Fibroblast of skin of right quadriceps (primary cell): Measurements from ENCODE around the gene NFAM1.
A peak's percentile ranks its signal among the peaks of the same experiment; 100 is the strongest.

Experiments used
- DNase-seq: peaks from one replicate; pipeline ENCODE4 v3.0.0-alpha.2; 2013

NFAM1 gene, protein sequence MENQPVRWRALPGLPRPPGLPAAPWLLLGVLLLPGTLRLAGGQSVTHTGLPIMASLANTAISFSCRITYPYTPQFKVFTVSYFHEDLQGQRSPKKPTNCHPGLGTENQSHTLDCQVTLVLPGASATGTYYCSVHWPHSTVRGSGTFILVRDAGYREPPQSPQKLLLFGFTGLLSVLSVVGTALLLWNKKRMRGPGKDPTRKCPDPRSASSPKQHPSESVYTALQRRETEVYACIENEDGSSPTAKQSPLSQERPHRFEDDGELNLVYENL

DNA sequence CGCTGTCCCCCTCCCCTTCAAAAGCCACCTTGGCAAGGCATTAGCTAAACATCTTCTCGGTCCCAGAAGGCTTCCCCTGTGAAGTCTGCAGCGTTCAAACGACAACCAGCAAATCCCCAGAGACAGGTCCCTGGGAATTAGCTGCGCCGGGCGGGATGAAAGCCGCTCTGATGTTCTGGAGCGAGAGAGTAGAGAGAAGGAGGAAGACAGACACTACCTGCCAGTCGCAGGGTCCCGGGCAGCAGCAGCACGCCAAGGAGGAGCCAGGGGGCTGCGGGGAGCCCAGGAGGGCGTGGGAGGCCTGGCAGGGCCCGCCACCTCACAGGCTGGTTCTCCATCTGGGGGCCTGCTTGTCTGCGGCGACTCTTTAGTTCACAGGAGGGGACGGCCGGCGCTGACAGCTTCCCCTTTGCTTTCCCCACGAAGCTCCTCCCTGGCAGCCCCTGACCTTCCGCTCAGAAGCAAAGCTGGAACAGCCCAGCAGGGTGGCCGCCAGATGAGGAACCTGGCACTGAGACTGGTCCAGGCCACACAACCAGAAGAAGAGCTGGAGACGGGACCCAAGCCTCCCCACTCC lies at the start of gene NFAM1:
Gene NFAM1, minus strand, starts transcription at position 384 of the 577 bp plus-strand sequence. Its CDS starts 46 bp downstream, at position 338.
- DNase-seq: no peak

GRCh38 chr22:42475122-42475521 lies 42.9 kb upstream of the NFAM1 start:
- DNase-seq: no peak

GRCh38 chr22:42473484-42474193 lies 41.4 kb upstream of the NFAM1 start:
- peak; percentile 62 for DNase-seq

- DNase-seq: no peak
Measured at GRCh38 chr22:42472671-42473070, 40.5 kb upstream of the NFAM1 start.

- no peak for DNase-seq
Measured at GRCh38 chr22:42471441-42471840, 39.2 kb upstream of the NFAM1 start.

GRCh38 chr22:42470366-42471082 lies 38.3 kb upstream of the NFAM1 start:
- DNase-seq: no peak

DNA sequence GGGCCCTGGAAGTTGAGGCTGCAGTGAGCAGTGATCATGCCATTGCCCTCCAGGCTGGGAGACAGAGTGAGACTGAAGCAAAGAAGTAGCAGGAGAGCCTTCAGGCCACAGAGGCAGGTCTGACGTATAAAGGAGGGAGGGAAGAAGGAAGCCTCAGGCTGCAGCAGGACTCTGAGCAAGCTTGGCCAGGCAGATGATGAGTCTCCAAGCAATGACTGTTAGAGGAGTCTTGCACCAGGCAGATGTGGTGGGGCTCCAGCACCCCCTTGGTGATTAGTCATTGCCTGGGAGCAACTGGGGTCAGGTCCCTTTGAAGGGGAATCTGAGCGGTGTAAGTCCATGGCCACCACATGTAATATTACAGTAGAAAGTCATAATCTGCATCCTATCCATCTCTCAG lies 36.6 kb upstream of the NFAM1 start:
- DNase-seq: peak; percentile 23

DNA sequence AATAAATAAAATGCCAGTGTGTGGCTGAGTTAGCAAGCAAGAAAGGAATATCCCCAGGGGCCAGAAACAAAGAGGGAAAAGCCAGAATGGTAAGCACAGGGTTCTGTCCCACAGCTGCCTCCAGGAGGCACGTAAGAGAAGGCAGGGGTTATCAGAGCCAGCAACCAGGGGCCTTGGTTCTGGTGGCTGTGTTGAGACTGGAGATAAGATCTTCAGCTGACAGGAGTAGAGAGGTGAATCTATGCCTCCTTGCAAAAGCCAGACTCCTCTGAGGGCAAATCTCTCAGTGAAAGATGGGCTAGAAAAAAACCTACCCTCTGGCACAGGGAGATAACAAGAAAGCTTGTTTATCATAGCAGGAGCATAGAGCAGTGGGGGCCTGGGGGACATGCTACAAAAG lies 29.8 kb upstream of the NFAM1 start:
- DNase-seq: no peak

GRCh38 chr22:42461511-42461910 lies 29.3 kb upstream of the NFAM1 start:
- no peak for DNase-seq

DNA sequence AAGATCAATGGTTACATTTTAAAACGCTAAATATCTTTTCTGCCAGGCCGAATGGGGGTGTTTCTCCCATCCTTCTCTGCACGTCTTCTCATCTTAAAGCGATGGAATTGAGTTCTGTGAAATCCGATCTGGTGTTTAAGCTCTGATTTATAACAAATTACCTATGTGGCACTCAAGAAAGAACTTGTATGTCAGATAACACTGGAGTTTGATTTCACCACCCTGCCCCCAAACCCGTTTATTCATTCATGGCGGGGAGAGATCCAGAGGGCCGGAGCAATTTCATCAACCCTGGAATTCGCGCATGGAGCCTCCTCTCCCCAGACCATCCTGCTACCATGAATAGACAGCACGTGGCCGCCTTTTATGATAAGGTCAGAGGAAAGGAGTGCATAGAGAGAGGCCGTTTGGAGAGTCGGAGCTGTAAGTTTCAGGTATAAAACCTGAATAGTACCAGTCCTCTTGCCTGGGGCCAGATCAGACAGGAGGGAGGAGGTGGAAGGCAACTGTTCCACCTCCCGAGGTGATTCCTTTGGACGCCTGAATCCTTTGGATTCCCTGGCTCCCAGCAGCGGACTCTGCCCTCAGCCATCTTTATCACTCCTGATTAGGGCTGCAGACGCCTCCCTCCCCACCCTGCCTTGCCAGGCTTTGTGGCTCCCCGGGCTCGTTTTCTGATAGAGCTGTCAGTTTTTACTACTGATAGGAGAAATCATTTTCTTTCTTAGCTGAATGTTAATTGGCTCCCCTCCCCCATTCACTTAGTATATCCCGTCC lies 27.3 kb upstream of the NFAM1 start:
- DNase-seq: no peak

DNA sequence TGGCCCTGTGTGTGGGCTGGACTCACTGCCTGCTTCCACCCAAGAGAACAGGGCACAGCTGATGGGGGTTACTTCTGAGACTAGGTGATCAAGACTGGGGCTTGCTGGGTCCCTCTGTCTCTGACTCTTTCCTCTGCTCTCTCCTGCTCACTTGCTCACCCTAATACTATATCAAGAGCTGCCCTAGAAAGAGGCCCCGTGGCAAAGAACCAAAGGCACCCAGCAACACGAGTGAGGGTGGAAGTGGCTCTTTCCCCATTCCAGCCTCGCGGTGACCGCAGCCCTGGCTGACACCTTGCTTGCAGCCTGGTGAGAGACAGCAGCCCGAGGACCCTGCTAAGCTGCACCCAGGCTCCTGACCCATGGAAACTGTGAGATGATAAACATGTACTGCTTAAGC lies 20.7 kb upstream of the NFAM1 start:
- DNase-seq: no peak

- DNase-seq: no peak
Measured at GRCh38 chr22:42452456-42452855, 20.3 kb upstream of the NFAM1 start.

DNA sequence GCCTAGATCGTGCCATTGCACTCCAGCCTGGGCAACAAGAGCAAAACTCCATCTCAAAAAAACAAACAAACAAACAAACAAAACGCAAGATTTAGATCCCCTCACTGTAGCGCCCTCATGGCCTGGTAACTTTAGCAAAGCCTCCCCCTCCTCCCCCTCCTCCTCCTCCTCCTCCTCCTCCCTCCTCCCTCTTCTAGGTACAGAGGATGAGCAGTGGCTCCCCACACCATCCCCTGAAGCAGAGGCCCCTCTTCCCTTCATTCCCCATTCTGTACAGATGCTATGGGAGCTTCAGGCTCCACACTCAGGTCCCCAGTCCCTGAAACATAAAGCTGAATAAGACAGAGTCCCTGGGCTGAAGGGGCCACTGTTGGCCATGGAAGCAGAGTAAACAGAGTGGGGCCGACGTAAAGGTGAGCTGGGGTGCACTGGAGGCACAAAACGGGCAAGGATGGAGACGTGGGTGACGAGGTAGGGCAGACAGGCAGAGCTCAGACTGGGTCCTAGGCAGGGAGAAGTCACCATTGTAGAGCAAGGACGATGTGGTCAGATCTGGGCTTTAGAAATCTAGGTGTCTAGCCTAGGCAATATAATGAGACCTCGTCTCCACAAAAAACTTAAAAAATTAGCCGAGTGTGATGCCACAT lies 19.4 kb upstream of the NFAM1 start:
- DNase-seq: no peak

- no peak for DNase-seq
Measured at GRCh38 chr22:42450862-42451261, 18.7 kb upstream of the NFAM1 start.

GRCh38 chr22:42446151-42446550 lies 13.9 kb upstream of the NFAM1 start:
- DNase-seq: no peak

GRCh38 chr22:42444077-42444904 lies 12.1 kb upstream of the NFAM1 start:
- DNase-seq: peak; percentile 88

DNA sequence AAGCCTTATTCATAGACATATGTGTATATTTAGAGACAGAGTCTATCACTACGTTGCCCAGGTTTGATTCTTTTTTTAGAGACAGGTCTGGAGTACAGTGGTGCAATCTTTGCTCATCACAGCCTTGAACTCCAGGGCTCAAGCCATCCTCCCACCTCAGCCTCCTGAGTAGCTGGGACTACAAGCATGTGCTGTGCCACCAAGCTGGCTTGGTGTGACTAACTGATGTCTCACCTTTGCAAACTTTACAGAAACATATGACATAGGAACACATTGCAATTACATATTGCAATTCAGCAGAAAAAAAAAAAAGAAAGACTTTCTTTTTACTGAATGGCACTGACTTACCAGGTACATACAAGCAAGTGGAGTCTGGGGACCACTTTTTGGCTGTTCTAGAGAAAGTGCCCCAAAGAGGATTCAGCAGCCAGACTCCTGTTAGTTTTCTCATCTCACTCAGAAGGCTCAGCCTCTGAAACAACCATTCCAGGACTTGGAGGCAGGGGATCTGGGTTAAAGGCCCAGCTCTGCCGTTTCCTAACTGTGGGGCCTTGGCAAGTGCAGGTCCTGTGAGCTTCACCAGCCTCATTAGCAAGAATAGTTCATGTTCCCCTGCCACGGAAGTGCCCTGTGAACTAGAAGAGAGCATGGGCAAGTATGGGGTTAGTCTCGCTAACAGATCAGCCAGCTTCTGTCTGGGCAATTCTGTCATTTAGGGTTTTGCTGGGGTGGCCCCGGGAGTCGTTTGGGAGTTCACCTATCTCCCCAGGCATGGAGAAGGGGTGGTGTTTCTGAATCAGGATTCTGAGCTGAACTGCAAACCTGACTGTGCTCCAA lies 11.3 kb upstream of the NFAM1 start:
- no peak for DNase-seq

- no peak for DNase-seq
Measured at GRCh38 chr22:42442748-42443147, 10.5 kb upstream of the NFAM1 start.

DNA sequence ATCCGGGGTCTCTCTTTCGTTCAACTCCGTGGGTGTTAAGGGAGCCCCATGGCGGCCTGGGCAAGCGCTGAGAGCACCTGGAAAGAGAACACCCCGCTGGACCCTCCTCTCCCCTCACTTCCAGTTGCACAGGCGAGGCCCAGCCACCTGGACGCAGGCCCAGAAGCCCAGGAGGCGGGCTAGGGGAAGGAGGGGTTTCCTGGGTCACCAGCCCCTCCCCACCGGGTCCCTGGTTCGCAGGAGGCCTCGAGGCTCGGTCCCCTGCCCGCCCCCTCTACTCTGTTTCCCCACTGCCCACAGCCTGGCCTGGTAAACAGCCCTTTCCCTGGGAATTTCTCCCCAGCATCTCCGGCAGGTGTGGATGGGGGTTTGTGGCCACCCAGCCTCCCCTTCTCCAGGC lies 8.5 kb upstream of the NFAM1 start:
- DNase-seq: no peak
